ENCODE data around the gene PIKFYVE.

DNA sequence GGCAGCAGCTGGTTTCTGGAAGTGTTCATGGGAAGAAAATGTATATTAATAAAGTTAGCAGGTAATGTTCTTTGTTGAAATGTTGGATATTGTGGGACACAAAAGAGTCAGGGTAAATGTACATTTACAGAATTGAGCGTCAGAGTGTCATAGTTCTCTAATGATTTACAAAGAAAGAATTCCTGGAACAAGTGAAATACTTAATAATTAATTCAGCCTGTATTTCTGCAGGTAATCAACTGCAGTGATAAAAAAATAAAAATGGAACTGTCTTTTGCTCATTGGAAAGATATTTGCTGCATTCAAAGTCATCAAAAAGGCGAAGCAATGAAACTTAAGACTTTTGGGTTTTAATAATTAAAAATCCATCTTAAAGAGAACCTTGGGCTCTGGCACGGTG, 113.1 kb downstream of the PIKFYVE start:
- TF ChIP-seq, protein P1, sequence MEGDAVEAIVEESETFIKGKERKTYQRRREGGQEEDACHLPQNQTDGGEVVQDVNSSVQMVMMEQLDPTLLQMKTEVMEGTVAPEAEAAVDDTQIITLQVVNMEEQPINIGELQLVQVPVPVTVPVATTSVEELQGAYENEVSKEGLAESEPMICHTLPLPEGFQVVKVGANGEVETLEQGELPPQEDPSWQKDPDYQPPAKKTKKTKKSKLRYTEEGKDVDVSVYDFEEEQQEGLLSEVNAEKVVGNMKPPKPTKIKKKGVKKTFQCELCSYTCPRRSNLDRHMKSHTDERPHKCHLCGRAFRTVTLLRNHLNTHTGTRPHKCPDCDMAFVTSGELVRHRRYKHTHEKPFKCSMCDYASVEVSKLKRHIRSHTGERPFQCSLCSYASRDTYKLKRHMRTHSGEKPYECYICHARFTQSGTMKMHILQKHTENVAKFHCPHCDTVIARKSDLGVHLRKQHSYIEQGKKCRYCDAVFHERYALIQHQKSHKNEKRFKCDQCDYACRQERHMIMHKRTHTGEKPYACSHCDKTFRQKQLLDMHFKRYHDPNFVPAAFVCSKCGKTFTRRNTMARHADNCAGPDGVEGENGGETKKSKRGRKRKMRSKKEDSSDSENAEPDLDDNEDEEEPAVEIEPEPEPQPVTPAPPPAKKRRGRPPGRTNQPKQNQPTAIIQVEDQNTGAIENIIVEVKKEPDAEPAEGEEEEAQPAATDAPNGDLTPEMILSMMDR (IDR thresholded peaks at IDR 0.05): no peak
- no peak for TF ChIP-seq POLR2A (IDR thresholded peaks at IDR 0.05)
